ENCODE data around the gene SLAMF8. TPM values are rescaled to one million over a fixed set of nuclear protein-coding genes. Genes with fewer than 3 reads are reported as not detected.

The SLAMF8 gene
- total and polyA plus RNA-seq, 2 of the 8 experiments (the other 6 are each of a cell fraction or from before 2014, with no cell fraction given) = not detected

DNA sequence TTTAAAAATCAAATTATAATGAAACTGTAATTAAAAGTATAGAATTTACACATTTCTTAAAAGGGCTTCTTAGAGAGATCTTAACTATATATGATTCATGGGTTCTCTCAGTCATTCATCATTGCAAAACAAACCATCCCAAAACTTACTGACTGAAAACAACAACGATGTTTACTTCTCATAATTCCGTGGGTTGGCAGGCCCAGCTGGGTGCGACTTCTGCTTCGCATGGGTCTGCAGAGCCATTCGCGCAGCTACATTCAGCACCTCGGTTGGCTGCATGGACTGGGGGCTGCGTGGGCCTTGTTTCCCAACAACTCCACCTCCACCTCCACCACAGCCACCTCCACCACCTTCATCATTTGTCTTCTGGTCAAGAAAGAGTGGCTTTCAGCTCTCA, 4.0 kb downstream of the SLAMF8 start:
- H4K8ac ChIP-seq (ENCODE audit: extremely low read depth, insufficient read depth, low read length) = no peak overlapping the region; the same call in 1 of the 2 replicates
- no peak overlapping the region for H2BK15ac ChIP-seq (ENCODE audit: low read length)
- no peak overlapping the region for H2AK5ac ChIP-seq (ENCODE audit: low read depth, low read length)
- ChIA-PET POLR2A (ENCODE audit: partially characterized antibody) (no interaction called here), CTCF (ENCODE audit: partially characterized antibody) (interaction anchor here (0.9 to 11.2 kb wide), 17 partner anchors 9 to 177 kb away, joined by 3 to 175 read pairs (median 6); partner anchors contain the start of genes DUSP23 and FCRL6)
- H4K5ac ChIP-seq (ENCODE audit: insufficient read length, low read depth, low read length) = no peak overlapping the region
- H4K91ac ChIP-seq (replicated peaks; ENCODE audit: insufficient read length, low read length) = no peak overlapping the region
- peaks cover 0 to 15% (median 3%) of the 10 kb centered on the region in 4 experiments; a peak in 6 of 7 replicates for H3K27me3 ChIP-seq (replicated peaks in 1 of 4; ENCODE audit: control insufficient read depth in 3 of 4, extremely low read depth in 1 of 4, insufficient read depth in 3 of 4, low read length in 3 of 4)
- H4K20me1 ChIP-seq (replicated peaks in 1 of 2; ENCODE audit: control insufficient read depth in 1 of 2, insufficient read depth in 2 of 2, low read length in 2 of 2) = no peaks in the 10 kb centered on the region
- 92% methylated on average over 8 of the region's 8 CpGs; no CpG with 5 or more reads in 1 of the 2 experiments for WGBS, 2 experiments (ENCODE audit: extremely low coverage in 1 of 2, insufficient coverage in 1 of 2, insufficient read length in 1 of 2, insufficient replicate concordance in 2 of 2, low coverage in 1 of 2, low lambda C conversion rate in 2 of 2, missing lambda C conversion rate in 1 of 2)
- H3K56ac ChIP-seq (replicated peaks; ENCODE audit: insufficient read length, low read depth, low read length) = no peak overlapping the region
- H3K23me2 ChIP-seq (ENCODE audit: low read depth, low read length) = no peaks in the 10 kb centered on the region
- H3K23ac ChIP-seq (ENCODE audit: insufficient read length) = no peak overlapping the region
- H3K4me3 ChIP-seq (ENCODE audit: extremely low read depth in 1 of 4, insufficient read depth in 2 of 4, low read depth in 3 of 4, low read length in 4 of 4) = no peak overlapping the region
- DNase-seq (ENCODE audit: low read depth in 1 of 2, low spot score in 2 of 2) = no peak
- no peak overlapping the region for H2BK12ac ChIP-seq (ENCODE audit: low read depth, low read length)
- H3K18ac ChIP-seq (ENCODE audit: extremely low read depth, low read length) = no peak overlapping the region
- H3K27ac ChIP-seq (ENCODE audit: low read depth, low read length) = no peak overlapping the region
- H3K36me3 ChIP-seq (ENCODE audit: control insufficient read depth in 2 of 4, insufficient read depth in 4 of 4, low read length in 3 of 4) = no peaks in the 10 kb centered on the region
- no peaks in the 10 kb centered on the region for H3K9me3 ChIP-seq (ENCODE audit: insufficient read depth in 2 of 2, low read depth in 1 of 2, low read length in 1 of 2)
- H3K14ac ChIP-seq (ENCODE audit: insufficient read length) = no peak overlapping the region
- H2AFZ ChIP-seq (ENCODE audit: low read length) = no peak overlapping the region
- H3K4ac ChIP-seq (replicated peaks; ENCODE audit: insufficient read length, low read depth, low read length) = no peak overlapping the region
- H3K79me2 ChIP-seq (ENCODE audit: control insufficient read depth in 1 of 2, insufficient read depth in 2 of 2, low read length in 2 of 2) = no peaks in the 10 kb centered on the region
- H2BK120ac ChIP-seq (replicated peaks; ENCODE audit: low read depth, low read length) = no peak overlapping the region
- no peak overlapping the region for H3K4me2 ChIP-seq (ENCODE audit: insufficient read depth in 1 of 2, low read depth in 2 of 2, low read length in 2 of 2)
- H2BK5ac ChIP-seq (ENCODE audit: low read depth, low read length) = no peak overlapping the region
- no peak overlapping the region for H2BK20ac ChIP-seq (ENCODE audit: low read length)
- H3K79me1 ChIP-seq (ENCODE audit: low read depth, low read length) = no peaks in the 10 kb centered on the region
- H3K9ac ChIP-seq (replicated peaks in 1 of 4; ENCODE audit: extremely low read depth in 1 of 4, low read depth in 3 of 4, low read length in 3 of 4) = no peak overlapping the region
- H3K4me1 ChIP-seq (replicated peaks in 1 of 4; ENCODE audit: control insufficient read depth in 3 of 4, insufficient read depth in 4 of 4, low read length in 3 of 4) = peaks cover 0 to 4% (median 2%) of the 10 kb centered on the region in 4 experiments; a peak in 1 of 7 replicates
- no peak for FAIRE-seq
- TF ChIP-seq EP300 (IDR thresholded peaks at IDR 0.05; ENCODE audit: borderline replicate concordance in 1 of 2, low read depth in 2 of 2, low read length in 2 of 2) = no peak
- TF ChIP-seq RBBP5 (IDR thresholded peaks at IDR 0.05; ENCODE audit: borderline replicate concordance, low read depth, low read length) = no peak
- TF ChIP-seq POLR2A (IDR thresholded peaks at IDR 0.05; ENCODE audit: control extremely low read depth in 1 of 2, low read depth in 2 of 2, low read length in 2 of 2) = no peak
- no peak for TF ChIP-seq KDM1A (IDR thresholded peaks at IDR 0.05; ENCODE audit: borderline replicate concordance, low read length)
- TF ChIP-seq SP2 (IDR thresholded peaks at IDR 0.05; ENCODE audit: low read length) = no peak
- no peak for TF ChIP-seq CHD2 (IDR thresholded peaks at IDR 0.05; ENCODE audit: low read length)
- TF ChIP-seq SIX5 (IDR thresholded peaks at IDR 0.05; ENCODE audit: low read depth, low read length) = no peak
- TF ChIP-seq TEAD4 (IDR thresholded peaks at IDR 0.05; ENCODE audit: low read depth, low read length) = no peak
- no peak for TF ChIP-seq TAF1 (IDR thresholded peaks at IDR 0.05; ENCODE audit: low read depth, low read length)
- no peak for TF ChIP-seq SAP30 (IDR thresholded peaks at IDR 0.05; ENCODE audit: insufficient read depth, insufficient replicate concordance, low read length)
- TF ChIP-seq JUN (IDR thresholded peaks at IDR 0.05; ENCODE audit: low read depth, low read length) = no peak
- TF ChIP-seq RFX5 (IDR thresholded peaks at IDR 0.05; ENCODE audit: borderline replicate concordance, low read depth, low read length) = no peak
- TF ChIP-seq, protein P1, sequence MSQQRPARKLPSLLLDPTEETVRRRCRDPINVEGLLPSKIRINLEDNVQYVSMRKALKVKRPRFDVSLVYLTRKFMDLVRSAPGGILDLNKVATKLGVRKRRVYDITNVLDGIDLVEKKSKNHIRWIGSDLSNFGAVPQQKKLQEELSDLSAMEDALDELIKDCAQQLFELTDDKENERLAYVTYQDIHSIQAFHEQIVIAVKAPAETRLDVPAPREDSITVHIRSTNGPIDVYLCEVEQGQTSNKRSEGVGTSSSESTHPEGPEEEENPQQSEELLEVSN (IDR thresholded peaks at IDR 0.05) = no peak
- TF ChIP-seq POU5F1 (IDR thresholded peaks at IDR 0.05; ENCODE audit: low read depth, low read length) = no peak
- TF ChIP-seq SP1 (IDR thresholded peaks at IDR 0.05; ENCODE audit: low read depth, low read length) = no peak
